HG03039 (cell line): Measurements from ENCODE around the gene BLM.
A peak's percentile ranks its signal among the peaks of the same experiment; 100 is the strongest.
"Not testable (repeated sequence)": the region's sequence is repeated elsewhere in the genome, so short reads cannot be mapped to it uniquely, and the experiment has no call there.

Source experiments
- ATAC-seq: cut with Tn5 transposase; IDR thresholded peaks from one replicate; pipeline ENCODE4 v1.9.1; 2021; ENCODE audit warnings: mild to moderate bottlenecking, moderate library complexity; ENCODE audit not compliant: unreplicated experiment

Gene BLM

DNA sequence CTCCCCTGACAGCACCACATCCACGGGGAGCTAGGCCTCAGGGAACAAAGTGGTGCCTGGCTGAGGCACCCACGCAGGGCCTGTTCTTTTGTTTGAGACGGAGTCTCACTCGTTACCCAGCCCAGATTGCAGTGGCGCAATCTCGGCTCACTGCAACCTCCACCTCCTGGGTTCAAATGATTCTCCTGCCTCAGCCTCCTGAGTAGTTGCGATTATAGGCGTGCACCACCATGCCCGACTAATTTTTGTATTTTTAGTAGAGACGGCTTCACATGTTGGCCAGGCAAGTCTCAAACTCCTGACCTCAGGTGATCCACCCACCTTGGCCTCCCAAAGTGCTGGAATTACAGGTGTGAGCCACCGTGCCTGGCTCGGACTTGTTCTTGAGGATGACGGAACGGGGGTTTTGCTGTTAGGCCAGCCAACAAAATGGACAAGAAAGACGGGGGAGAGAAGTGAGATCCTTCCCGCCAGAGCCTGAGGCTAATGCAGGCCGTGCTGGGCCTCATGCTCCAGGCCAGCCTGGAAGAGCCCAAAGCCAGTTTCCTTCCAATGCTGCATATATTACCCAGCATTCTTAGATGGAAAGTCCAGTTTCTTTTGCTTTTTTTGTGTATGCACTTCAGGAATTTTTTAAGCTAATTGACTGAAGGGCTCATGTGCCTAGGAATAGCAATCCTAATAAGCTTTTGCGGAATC, 123.2 kb downstream of the BLM start:
- no peak for ATAC-seq

DNA sequence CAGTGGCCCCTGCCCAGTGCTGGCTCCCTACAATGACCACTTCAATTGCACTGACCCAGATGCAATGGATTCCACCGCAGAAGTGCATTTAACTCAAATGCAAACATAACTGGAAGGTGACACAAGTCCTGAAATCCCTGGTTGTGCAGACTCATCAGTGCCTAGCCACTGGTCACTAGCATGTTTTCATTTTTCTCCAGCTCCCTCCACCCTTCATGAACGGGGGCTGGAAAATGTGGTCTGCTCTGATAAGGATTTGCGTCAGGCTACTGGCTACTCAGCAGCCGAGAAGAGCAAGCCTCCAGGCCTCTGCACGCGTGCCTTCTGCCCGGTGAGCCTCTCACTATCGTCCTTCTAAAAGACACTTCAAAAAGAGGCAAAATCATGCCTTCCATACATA, 123.8 kb downstream of the BLM start:
- no peak for ATAC-seq

DNA sequence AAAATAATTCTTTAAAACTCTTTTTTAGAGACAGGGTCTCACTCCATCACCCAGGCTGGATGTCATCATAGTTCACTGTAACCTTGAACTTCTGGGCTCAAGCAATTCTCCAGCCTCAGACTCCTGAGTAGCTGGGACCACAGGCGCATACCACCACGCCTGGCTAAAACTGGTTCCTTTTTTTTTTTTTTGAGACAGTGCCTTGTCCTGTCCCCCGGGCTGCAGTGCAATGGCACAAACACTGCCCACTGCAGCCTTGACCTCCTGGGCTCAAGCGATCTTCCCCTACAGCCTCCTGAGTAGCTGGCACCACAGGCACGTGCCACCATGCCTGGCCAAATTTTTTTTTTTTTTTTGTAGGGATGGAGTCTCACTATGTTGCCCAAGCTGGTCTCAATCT, 127.5 kb downstream of the BLM start:
- no peak for ATAC-seq

- peak; percentile 86 for ATAC-seq
These were observed 128.2 kb downstream of the BLM start for GRCh38 chr15:90845201-90845949.

- not testable (repeated sequence) for ATAC-seq
These were observed 132.3 kb downstream of the BLM start for GRCh38 chr15:90849424-90849823.

- no peak for ATAC-seq
These were observed 134.0 kb downstream of the BLM start for GRCh38 chr15:90851114-90851513.

GRCh38 chr15:90851940-90852339, 134.8 kb downstream of the BLM start:
- ATAC-seq: no peak

GRCh38 chr15:90855139-90855538, 138.0 kb downstream of the BLM start:
- ATAC-seq: no peak

GRCh38 chr15:90857337-90857736, 140.2 kb downstream of the BLM start:
- no peak for ATAC-seq

GRCh38 chr15:90857883-90858443, 140.8 kb downstream of the BLM start:
- ATAC-seq: no peak

DNA sequence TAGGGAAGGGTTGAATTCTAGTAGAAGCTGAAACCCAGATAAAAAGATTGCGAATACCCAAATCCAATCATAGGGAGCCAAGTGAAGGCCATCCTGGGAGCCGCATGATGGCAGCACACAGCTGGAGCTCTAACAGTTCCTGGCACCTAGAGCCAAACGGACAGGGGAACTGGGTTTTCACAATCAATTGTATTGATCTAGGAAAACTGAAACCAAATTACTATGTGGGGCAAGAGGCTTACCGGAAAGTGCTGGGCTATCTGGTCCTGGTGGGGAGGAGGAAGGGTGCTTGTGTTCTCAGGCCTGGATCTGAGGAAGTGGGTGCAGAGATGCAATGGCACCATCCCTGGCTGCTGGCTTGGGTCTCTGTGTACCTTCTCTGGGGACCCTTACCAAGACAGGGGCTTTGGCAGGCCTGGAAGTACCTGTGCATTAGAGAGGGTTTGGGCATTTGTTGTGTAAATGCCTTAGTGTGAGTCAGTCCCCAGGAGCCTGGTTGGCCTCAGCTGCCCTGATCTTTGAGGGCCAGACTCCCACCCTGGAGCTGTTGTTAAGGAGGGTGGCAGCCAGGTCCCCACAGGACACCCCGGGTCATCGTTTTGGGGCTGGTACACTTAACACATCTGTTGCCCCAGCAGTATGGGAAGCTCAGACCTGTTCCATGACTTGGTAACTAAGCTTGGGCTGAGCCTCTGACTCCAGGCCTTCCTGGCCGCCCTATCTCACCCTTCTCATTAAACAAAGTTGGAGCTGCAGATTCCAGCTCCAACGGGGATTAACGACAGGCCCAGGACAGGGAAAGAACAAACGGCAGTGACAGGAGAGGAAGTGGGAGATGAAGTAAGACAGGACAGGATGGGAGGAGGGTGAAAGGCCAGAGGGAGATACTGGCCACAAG, 142.3 kb downstream of the BLM start:
- no peak for ATAC-seq

DNA sequence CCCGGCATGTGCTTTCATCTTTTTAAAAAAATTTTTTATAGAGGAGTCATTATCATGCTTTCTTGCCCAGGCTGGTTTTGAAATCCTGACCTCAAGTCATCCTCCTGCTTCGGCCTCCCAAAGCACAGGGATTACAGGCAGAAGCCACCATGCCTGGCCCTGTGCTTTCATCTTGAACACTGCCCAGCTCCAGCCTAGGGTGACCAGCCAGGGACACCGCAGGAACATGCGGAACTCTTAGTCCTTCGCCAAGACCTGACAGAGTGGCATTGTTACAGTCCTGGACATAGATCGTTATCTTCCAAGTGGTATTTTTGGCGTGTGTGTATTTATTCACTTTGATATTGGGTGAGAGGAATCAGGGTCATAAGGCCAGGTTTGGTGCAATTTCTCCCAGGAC, 143.3 kb downstream of the BLM start:
- ATAC-seq: no peak

DNA sequence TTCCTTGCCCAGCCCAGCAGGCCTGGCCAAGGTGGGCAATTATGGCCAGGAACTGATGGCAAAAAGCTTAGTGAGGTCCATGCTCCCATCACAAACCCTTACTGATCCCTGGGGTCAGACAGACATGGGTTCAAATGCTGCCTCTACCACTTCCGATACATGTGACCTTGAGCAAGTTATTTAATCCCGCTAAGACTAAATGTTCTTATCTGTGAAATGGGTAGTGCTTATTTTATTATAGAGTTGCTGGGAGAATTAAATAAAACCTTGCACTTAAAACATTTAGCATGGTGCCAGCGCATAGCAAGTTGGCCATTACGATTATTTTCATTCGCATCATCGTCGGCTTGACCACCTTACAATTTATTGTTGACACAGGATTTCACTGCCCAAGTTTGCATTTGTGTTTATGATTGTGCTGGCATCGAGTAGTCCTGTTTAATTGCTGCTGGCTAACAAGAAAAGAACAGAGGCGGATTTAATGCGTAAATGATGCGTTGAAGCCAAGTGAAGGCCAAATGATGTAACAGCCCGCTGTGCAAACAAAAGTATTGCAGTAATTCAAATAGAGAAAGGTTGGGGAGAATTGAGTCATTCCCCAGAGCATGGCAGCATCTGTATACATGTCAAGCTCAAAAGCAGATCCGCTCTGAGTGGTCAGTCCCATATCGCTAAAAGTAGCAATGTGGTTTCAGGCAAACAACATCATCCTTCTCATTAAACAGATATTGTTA, 144.0 kb downstream of the BLM start:
- ATAC-seq: no peak

DNA sequence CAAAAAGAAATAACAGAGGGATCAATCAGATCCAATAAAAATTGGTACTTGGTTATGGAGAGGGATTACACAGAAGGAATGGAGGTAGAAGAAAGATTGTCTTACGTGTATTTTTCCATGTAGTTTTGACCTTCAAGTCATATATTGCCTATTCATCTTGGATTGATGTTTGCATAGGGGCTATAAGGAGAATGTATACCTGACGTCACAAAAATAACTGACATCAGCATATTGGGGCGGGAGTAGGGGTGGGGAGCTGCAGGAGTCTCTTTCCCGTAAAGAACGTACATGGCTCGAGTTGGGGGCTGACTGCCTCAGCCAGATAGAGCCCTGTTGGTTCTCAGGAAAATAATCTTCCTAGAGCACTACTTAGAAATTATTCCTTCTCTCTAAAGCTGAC, 145.3 kb downstream of the BLM start:
- ATAC-seq: no peak

DNA sequence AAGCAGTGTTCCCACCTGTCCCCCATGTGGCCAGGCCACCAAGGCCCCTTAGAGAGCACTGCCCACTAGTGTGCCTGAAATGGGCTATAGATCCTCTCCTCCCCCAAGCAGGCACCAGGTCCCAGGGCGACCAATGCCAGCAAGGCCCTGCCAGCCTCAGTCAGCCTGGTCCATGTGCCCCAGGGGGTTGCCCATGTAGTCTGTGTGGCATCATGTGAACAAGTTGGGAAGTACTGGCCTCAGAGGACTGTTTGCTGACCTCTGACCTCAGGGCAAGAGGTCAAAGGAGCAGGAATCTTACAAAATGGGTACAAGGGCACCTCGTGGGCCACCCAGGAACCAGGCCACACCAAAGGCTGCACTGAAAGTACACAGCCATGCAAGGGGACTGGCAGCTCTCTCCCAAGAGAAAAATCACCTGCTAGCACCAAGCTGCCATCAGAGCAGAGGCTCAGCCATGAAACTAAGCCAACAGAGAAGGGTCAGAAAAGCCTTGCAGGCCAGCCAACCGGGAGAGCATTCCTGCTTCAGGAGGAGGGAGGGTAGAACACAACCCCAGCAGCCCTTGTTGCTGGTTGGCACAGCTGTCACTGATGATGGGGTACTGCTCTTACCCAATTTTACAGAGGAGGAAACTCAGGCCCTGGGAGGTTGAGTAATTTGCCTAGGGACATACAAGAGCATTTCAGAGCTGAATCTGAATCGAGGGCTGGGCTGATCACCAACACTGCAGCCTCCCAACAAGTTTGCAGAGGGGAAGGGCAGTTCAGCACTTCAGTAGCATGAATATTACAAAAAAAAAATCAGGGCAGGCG, 146.0 kb downstream of the BLM start:
- no peak for ATAC-seq

- no peak for ATAC-seq
These were observed 146.8 kb downstream of the BLM start for GRCh38 chr15:90863987-90864386.

- ATAC-seq: no peak
These were observed 147.4 kb downstream of the BLM start for GRCh38 chr15:90864507-90864906.

DNA sequence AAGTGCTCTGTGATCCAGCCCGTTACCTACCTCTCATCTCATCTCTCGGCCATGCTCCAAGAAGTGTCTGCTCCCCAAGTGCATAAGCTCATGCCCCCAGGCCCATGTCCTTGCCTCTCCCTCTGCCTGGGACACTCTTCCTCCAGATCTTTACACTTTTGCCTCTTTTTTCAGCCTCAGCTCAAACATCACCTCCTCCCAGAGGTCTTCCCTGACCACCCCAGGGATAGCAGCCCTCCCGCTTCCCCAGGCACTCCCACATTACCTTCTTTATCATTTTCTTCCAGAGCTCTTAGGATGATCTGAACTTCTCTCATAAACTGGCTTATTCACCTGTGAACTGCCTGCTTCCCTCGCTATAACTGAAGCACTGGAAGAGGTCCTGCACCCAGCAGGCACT, 148.6 kb downstream of the BLM start:
- no peak for ATAC-seq
